ENCODE results near the gene METTL18. TPM values are rescaled to one million over a fixed set of nuclear protein-coding genes. Genes with fewer than 3 reads are reported as not detected.
A peak's percentile ranks its signal among the peaks of the same experiment; 100 is the strongest.

METTL18 gene
- polyA plus RNA-seq, 1 experiment, result 1.4 TPM

DNA sequence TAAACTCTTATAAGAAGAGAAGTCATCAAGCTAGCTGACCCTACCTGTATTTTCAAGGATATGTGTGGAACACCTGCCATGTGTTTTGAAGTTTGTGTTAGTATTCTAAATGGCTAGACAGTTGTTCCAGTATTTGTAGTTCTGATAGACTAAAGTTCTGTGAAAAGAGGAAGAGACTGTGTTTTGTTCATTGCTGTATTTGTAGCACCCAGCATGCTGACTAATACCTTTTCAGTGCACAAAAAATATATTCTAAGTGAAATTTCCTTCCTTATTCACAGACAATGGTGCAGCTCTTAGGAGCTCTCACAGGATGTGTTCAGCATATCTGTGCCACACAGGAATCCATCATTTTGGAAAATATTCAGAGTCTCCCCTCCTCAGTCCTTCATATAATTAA lies 8.2 kb upstream of the METTL18 start:
- Histone ChIP-seq H3K4me3 (ENCODE audit: low read depth, low read length) (no peak overlapping the region), H3K36me3 (ENCODE audit: control insufficient read depth, insufficient read depth, low read length) (no peaks in the 10 kb centered on the region; the same call in 1 of the 2 replicates), H3K27me3 (ENCODE audit: control insufficient read depth, insufficient read depth, low read length) (no peaks in the 10 kb centered on the region)
- no peak for DNase-seq (ENCODE audit: low read depth)
- CTCF ChIA-PET, result no interaction called here
- POLR2A ChIA-PET, result no interaction called here
- TF ChIP-seq, protein P1, sequence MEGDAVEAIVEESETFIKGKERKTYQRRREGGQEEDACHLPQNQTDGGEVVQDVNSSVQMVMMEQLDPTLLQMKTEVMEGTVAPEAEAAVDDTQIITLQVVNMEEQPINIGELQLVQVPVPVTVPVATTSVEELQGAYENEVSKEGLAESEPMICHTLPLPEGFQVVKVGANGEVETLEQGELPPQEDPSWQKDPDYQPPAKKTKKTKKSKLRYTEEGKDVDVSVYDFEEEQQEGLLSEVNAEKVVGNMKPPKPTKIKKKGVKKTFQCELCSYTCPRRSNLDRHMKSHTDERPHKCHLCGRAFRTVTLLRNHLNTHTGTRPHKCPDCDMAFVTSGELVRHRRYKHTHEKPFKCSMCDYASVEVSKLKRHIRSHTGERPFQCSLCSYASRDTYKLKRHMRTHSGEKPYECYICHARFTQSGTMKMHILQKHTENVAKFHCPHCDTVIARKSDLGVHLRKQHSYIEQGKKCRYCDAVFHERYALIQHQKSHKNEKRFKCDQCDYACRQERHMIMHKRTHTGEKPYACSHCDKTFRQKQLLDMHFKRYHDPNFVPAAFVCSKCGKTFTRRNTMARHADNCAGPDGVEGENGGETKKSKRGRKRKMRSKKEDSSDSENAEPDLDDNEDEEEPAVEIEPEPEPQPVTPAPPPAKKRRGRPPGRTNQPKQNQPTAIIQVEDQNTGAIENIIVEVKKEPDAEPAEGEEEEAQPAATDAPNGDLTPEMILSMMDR (IDR thresholded peaks at IDR 0.05; ENCODE audit: insufficient read depth, low read depth, low read length), result no peak

DNA sequence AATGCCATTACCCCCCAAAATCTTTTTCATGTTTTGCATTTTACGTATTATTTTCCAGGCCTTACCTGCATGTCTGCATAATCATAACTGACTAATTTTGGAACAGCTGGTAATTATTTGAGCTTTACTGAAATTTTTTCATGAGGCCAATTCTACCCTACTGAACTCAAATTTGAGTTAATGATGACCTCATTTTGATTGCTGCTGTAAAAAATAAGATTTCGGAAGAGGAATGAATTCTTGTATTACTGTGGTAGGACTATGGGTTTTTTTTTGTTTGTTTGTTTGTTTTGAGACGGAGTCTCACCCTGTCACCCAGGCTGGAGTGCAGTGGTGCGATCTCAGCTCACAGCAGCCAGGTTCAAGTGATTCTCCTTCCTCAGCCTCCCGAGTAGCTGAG lies 2.6 kb upstream of the METTL18 start:
- no peaks in the 10 kb centered on the region for H3K27me3 ChIP-seq (ENCODE audit: control insufficient read depth, insufficient read depth, low read length)
- ChIA-PET POLR2A (no interaction called here), CTCF (interaction anchor here (0.7 to 3.4 kb wide), 3 partner anchors 9 to 25 kb away, joined by 3 to 13 read pairs (median 3); no protein-coding TSS in a partner anchor)
- TF ChIP-seq, protein P1 (IDR thresholded peaks at IDR 0.05; ENCODE audit: insufficient read depth, low read depth, low read length), result no peak
- no peak for DNase-seq (ENCODE audit: low read depth)
- H3K36me3 ChIP-seq (ENCODE audit: control insufficient read depth, insufficient read depth, low read length), result no peaks in the 10 kb centered on the region
- H3K4me3 ChIP-seq (ENCODE audit: low read depth, low read length), result no peak overlapping the region

DNA sequence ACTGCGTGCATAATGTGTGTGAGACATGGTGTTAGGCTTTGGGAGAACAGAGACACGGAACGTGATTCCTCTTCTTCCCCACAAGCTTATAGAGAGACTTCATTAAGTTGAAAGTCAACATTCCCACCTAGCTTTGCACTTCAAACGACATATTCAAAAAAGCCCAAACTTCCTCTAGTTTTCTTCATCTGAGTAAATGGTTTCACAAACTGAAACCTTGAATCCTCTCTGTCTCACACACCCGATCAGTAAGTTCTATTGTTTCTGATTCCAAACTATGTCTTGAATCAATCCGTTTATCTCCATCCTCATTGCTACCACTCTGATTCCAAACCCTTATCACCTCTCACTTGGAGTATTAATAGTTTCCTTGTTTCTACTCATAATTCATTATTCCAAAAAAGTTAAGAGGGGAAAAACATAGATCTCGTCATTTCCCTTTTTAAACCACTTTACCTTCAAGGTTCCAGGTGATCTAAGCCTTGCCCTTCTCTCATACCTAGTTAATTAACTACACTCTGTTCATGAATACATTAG lies 1.6 kb upstream of the METTL18 start:
- Histone ChIP-seq H3K36me3 (ENCODE audit: control insufficient read depth, insufficient read depth, low read length) (no peaks in the 10 kb centered on the region), H3K27me3 (ENCODE audit: control insufficient read depth, insufficient read depth, low read length) (no peaks in the 10 kb centered on the region), H3K4me3 (ENCODE audit: low read depth, low read length) (no peak overlapping the region)
- CTCF ChIA-PET, result interaction anchor here (1.2 to 3.4 kb wide), 2 partner anchors 10 to 14 kb away, joined by 4 to 13 read pairs; no protein-coding TSS in a partner anchor
- TF ChIP-seq, protein P1 (IDR thresholded peaks at IDR 0.05; ENCODE audit: insufficient read depth, low read depth, low read length), result no peak
- DNase-seq (ENCODE audit: low read depth), result no peak
- POLR2A ChIA-PET, result no interaction called here

- H3K36me3 ChIP-seq (ENCODE audit: control insufficient read depth, insufficient read depth, low read length), result no peaks in the 10 kb centered on the region
- no peaks in the 10 kb centered on the region for H3K27me3 ChIP-seq (ENCODE audit: control insufficient read depth, insufficient read depth, low read length)
- CTCF ChIA-PET, result interaction anchor here (1.2 to 3.4 kb wide), 2 partner anchors 11 to 14 kb away, joined by 4 to 13 read pairs; no protein-coding TSS in a partner anchor
- DNase-seq (ENCODE audit: low read depth), result no peak
- peak overlapping the region; percentile 78 for H3K4me3 ChIP-seq (ENCODE audit: low read depth, low read length)
- POLR2A ChIA-PET, result no interaction called here
- TF ChIP-seq, protein P1 (IDR thresholded peaks at IDR 0.05; ENCODE audit: insufficient read depth, low read depth, low read length), result no peak
These were observed 980 bp upstream of the METTL18 start for GRCh38 chr1:169795687-169796086.

DNA sequence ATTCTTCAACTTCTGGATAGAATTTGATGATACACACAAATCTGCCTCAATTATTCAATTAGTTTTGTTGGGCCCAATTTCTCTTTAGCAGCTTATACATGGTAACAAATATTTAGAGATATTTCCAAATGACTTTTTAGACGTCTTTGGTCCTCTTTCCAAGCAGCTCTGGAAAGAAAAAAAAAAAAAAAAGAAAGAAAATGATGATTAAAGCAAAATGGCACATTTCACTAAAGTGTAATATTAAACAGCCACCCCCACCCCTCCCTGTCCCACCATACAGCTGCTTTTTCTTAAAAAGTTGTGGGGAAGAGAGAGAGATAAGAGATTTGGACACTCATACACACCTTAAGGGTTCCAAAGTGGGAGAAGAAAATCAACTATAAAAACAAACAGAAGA lies 977 bp downstream of the METTL18 start:
- no peak for DNase-seq (ENCODE audit: low read depth)
- POLR2A ChIA-PET, result no interaction called here
- CTCF ChIA-PET, result interaction anchor here (1.0 to 1.2 kb wide), 2 partner anchors 9 to 17 kb away, joined by 3 read pairs; no protein-coding TSS in a partner anchor
- TF ChIP-seq, protein P1 (IDR thresholded peaks at IDR 0.05; ENCODE audit: insufficient read depth, low read depth, low read length), result no peak
- H3K36me3 ChIP-seq (ENCODE audit: control insufficient read depth, insufficient read depth, low read length), result no peaks in the 10 kb centered on the region
- peak overlapping the region; percentile 78 for H3K4me3 ChIP-seq (ENCODE audit: low read depth, low read length)
- H3K27me3 ChIP-seq (ENCODE audit: control insufficient read depth, insufficient read depth, low read length), result no peaks in the 10 kb centered on the region
